ENCODE results near the gene BOLL.
"Not testable (repeated sequence)": the region's sequence is repeated elsewhere in the genome, so short reads cannot be mapped to it uniquely, and the experiment has no call there.

BOLL gene

GRCh38 chr2:197705912-197706838 is 78.9 kb downstream of the BOLL start:
- peak; percentile 17 for DNase-seq

DNA sequence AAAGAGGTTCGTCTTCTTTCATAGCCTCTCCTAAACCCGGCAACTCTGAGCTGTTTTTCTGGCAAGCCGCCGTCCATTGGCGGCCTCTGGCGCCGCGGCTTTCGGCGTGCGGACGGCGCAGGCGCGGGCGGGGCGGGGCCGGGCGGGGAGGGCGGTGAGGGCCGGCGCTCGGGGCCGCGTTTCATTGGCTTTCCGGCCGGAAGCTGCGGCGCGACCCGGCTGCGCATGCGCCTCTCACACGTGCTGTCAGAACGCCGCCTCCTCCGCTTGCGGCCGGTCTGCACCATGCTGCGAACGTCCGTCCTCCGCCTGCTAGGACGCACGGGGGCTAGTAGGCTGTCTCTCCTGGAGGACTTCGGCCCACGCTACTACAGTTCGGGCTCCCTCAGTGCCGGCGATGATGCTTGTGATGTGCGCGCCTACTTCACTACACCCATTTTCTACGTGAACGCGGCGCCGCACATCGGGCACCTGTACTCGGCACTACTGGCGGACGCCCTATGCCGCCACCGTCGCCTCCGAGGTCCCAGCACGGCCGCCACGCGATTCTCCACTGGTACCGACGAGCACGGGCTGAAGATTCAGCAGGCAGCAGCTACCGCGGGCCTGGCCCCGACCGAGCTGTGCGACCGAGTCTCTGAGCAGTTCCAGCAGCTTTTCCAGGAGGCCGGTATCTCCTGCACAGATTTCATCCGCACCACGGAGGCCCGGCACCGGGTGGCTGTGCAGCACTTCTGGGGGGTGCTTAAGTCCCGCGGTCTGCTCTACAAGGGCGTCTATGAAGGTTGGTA is 79.8 kb downstream of the BOLL start, which contains the start of gene MARS2:
TSS of gene MARS2 (plus strand) at position 249 of the 791 bp plus-strand sequence. CDS start at position 286, 37 bp downstream.
- DNase-seq: peak; percentile 92

- DNase-seq: no peak
Measured at GRCh38 chr2:197704434-197705120, 80.5 kb downstream of the BOLL start.

DNA sequence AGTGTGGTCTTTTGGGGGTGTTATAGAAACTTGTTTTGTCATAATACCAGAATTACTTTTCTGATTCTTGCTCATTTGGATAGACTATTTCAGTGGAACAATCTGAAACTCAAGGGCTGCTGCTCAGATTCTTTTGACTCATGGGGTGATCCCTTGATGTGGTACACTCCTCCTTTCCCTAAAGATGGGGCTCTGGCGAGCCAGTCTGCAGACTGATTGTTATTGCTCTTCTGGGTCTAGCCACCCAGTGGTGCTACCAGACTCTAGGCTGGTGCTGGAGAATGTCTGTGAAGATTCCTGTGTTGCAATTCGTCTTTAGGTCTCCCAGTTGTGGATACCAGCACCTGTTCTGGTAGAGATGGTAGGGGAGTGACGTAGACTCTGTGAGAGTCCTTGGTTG is 84.2 kb downstream of the BOLL start:
- no peak for DNase-seq

GRCh38 chr2:197699724-197700123 is 85.4 kb downstream of the BOLL start:
- not testable (repeated sequence) for DNase-seq

DNA sequence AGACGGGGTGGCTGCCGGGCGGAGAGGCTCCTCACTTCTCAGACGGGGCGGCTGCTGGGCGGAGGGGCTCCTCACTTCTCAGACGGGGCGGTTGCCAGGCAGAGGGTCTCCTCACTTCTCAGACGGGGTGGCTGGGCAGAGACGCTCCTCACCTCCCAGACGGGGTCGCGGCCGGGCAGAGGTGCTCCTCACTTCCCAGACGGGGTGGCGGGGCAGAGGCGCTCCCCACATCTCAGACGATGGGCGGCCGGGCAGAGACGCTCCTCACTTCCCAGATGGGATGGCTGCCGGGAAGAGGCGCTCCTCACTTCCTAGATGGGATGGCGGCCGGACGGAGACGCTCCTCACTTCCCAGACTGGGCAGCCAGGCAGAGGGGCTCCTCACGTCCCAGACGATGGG is 88.5 kb downstream of the BOLL start:
- not testable (repeated sequence) for DNase-seq

DNA sequence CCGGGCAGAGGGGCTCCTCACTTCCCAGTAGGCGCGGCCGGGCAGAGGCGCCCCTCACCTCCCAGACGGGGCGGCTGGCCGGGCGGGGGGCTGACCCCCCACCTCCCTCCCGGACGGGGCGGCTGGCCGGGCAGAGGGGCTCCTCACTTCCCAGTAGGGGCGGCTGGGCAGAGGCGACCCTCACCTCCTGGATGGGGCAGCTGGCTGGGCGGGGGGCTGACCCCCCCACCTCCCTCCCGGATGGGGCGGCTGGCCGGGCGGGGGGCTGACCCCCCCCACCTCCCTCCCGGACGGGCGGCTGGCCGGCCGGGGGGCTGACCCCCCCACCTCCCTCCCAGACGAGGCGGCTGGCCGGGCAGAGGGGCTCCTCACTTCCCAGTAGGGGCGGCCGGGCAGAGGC is 89.1 kb downstream of the BOLL start:
- not testable (repeated sequence) for DNase-seq

GRCh38 chr2:197695206-197695605 is 89.9 kb downstream of the BOLL start:
- not testable (repeated sequence) for DNase-seq

- DNase-seq: no peak
Measured at GRCh38 chr2:197677483-197677882, 107.6 kb downstream of the BOLL start.

DNA sequence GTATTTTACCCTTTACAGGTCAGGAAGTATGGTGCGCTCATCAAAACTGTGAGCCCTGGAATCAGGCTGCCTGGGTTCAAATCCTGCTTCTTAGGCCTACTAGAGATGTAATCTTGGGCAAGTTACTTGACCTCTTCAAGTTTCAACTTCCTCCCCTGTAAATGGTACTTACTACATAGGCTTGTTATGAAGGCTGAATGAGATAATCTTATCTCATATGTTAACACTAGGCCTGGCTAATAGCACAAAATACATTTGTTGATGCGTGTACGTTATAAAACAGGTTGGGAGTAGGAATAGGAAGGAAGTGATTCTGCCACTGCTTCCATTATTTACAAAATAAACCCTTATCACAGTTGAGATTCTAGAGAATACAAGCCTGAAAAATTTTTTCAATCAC is 108.1 kb downstream of the BOLL start:
- no peak for DNase-seq

Data from activated naive CD4-positive, alpha-beta T cell treated with Interleukin-2 at 50 U/mL for 16 hours (primary cell).